ENCODE measurements around the gene DDI2. TPM values are rescaled to one million over a fixed set of nuclear protein-coding genes. Genes with fewer than 3 reads are reported as not detected.

The DDI2 gene
- total and polyA plus RNA-seq, 4 donors: 7.2 to 94.3 (median 24.2) TPM

DNA sequence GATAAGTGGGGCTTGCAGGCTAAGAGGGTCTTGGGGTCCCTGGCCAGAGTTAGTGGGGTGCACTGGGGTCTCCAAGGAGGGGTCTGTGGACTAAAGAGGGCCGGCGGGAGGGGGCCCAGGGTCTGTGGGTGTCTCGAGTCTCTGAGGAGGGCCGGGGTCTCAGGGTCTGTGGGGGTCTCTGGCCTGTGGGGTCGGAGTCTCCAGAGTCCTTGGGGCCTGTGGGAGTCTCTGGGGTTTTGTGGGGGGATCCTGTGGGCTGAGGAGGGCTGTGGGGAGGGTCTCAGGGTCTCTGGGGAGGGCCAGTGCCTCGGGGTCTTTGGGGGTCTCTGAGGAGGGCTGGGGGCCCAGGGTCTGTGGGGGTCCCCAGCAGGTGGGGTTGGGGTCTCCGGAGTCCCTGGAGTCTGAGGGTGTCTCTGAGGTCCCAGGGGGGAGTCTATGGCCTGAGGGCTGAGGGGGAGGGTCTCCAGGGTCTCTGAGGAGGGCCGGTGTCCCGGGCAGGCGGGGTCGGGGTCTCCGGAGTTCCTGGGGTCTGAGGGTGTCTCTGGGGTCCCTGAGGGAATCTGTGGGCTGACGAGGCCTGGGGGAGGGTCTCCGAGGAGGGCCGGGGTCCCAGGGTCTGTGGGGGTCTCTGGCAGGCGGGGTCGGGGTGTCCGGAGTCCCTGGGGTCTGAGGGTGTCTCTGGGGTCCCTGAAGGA, 66.2 kb downstream of the DDI2 start:
- WGBS, 2 donors: 41 to 56% methylated on average over 15 to 18 of the region's 18 CpGs
- TF ChIP-seq, protein P1, sequence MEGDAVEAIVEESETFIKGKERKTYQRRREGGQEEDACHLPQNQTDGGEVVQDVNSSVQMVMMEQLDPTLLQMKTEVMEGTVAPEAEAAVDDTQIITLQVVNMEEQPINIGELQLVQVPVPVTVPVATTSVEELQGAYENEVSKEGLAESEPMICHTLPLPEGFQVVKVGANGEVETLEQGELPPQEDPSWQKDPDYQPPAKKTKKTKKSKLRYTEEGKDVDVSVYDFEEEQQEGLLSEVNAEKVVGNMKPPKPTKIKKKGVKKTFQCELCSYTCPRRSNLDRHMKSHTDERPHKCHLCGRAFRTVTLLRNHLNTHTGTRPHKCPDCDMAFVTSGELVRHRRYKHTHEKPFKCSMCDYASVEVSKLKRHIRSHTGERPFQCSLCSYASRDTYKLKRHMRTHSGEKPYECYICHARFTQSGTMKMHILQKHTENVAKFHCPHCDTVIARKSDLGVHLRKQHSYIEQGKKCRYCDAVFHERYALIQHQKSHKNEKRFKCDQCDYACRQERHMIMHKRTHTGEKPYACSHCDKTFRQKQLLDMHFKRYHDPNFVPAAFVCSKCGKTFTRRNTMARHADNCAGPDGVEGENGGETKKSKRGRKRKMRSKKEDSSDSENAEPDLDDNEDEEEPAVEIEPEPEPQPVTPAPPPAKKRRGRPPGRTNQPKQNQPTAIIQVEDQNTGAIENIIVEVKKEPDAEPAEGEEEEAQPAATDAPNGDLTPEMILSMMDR (IDR thresholded peaks at IDR 0.05; ENCODE audit: control extremely low read depth, extremely low read depth): no peak
- no peaks in the 10 kb centered on the region for H3K27me3 ChIP-seq (ENCODE audit: control insufficient read depth in 3 of 3, insufficient read depth in 3 of 3, low read length in 2 of 3)
- ATAC-seq (ENCODE audit: insufficient read depth, low FRiP score) (no peak), DNase-seq (no peak)
- H3K9me3 ChIP-seq (ENCODE audit: control insufficient read depth in 4 of 4, insufficient read depth in 3 of 4, low read length in 3 of 4): no peaks in the 10 kb centered on the region
- H3K27ac ChIP-seq (ENCODE audit: low read depth in 1 of 2, low read length in 1 of 2): peak overlapping the region; percentile 96 to 99
- peaks cover 4 to 14% (median 8%) of the 10 kb centered on the region in 5 donors for H3K4me1 ChIP-seq (ENCODE audit: control insufficient read depth in 5 of 5, insufficient read depth in 5 of 5, low read length in 5 of 5)
- peak overlapping the region; percentile 90 for H3K4me3 ChIP-seq
- peak overlapping the region; percentile 80 to 95 for H3K9ac ChIP-seq (ENCODE audit: insufficient read depth in 1 of 2, low read length in 2 of 2)
- H3K36me3 ChIP-seq (ENCODE audit: control insufficient read depth in 4 of 4, insufficient read depth in 4 of 4, low read length in 4 of 4): peaks cover 0 to 2% (median 0%) of the 10 kb centered on the region in 4 donors

DNA sequence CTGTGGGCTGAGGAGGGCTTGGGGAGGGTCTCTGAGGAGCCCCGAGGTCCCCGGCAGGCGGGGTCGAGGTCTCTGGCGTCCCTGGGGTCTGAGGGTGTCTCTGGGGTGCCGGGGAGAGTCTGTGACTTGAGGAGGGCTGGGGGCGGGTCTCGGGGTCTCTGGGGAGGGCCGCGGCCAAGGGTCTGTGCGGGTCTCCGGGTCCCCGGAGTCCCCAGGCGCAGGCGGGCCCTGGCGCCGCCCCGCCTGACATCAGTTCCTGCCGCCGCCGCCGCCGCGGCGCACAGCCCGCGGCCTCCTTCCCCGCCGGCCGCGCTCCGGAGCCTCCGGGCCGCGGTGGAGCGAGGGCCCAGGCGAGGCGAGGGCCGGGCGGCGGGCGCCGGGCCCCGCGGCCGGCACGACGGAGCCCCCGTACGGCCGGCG, 66.8 kb downstream of the DDI2 start, which contains the start of gene PLEKHM2:
PLEKHM2 (plus strand) TSS at position 279 of the 420 bp plus-strand sequence. CDS start 239 bp downstream, outside the sequence.
- H3K9ac ChIP-seq (ENCODE audit: insufficient read depth in 1 of 2, low read length in 2 of 2): peak within 1 kb of the TSS; percentile 87 to 95
- TF ChIP-seq, protein P1 (IDR thresholded peaks at IDR 0.05; ENCODE audit: control extremely low read depth, extremely low read depth): no peak
- H3K4me1 ChIP-seq (ENCODE audit: control insufficient read depth in 5 of 5, insufficient read depth in 5 of 5, low read length in 5 of 5): peaks cover 4 to 14% (median 8%) of the 10 kb centered on the region in 5 donors
- no peaks in the 10 kb centered on the region for H3K27me3 ChIP-seq (ENCODE audit: control insufficient read depth in 3 of 3, insufficient read depth in 3 of 3, low read length in 2 of 3)
- peaks cover 0 to 2% (median 0%) of the 10 kb centered on the region in 4 donors for H3K36me3 ChIP-seq (ENCODE audit: control insufficient read depth in 4 of 4, insufficient read depth in 4 of 4, low read length in 4 of 4)
- DNase-seq (peak in 2 of 3 donors; percentile 55 to 71), ATAC-seq (ENCODE audit: insufficient read depth, low FRiP score) (no peak)
- H3K27ac ChIP-seq (ENCODE audit: low read depth in 1 of 2, low read length in 1 of 2): peak within 1 kb of the TSS; percentile 96 to 99
- H3K4me3 ChIP-seq: peak within 1 kb of the TSS; percentile 90
- no peaks in the 10 kb centered on the region for H3K9me3 ChIP-seq (ENCODE audit: control insufficient read depth in 4 of 4, insufficient read depth in 3 of 4, low read length in 3 of 4)
- WGBS, 2 donors: 1 to 7% methylated on average over 3 to 52 of the region's 52 CpGs

DNA sequence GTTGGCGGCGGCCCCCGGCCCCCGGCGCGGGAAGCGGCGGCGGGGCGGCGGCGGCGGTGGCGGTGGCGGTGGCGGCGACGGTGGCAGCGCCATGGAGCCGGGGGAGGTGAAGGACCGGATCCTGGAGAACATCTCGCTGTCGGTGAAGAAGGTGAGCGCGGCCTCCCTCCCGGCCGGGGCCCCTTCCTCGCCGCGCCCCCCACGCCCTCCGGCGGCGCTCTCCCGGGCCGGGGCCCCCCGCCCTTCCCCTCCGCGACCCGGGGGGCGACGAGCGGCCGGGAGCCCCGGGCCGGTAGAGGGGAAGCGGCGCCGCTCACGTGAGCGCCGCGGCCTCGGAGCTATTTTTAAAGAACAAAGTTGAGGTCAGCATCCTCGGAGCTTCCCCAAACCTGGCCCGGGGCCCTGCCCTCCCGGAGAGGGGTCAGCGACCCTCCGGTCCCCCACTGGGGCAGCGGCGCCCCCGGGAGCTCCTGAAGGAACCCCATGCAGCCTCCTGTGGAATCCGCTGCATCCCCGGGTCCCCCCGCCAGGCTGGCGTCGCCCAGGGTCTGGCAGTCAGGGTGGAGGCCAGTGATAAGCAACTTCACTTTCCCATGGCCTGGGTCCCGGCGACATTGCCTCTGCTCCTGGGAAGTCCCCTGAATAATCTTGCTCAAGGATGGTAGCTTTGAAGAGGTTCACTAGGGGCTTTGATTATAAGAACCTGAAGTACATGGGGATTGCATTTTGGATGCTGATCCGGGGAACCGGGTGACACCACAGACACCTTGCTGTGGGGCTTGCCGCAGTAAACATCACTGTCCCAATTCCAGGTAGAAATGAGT, 67.4 kb downstream of the DDI2 start:
- Histone ChIP-seq H3K27ac (ENCODE audit: low read depth in 1 of 2, low read length in 1 of 2) (peak overlapping the region; percentile 95 to 99), H3K9me3 (ENCODE audit: control insufficient read depth in 4 of 4, insufficient read depth in 3 of 4, low read length in 3 of 4) (no peaks in the 10 kb centered on the region), H3K4me3 (peak overlapping the region; percentile 90), H3K36me3 (ENCODE audit: control insufficient read depth in 4 of 4, insufficient read depth in 4 of 4, low read length in 4 of 4) (peaks cover 0 to 3% (median 1%) of the 10 kb centered on the region in 4 donors), H3K4me1 (ENCODE audit: control insufficient read depth in 5 of 5, insufficient read depth in 5 of 5, low read length in 5 of 5) (peaks cover 4 to 14% (median 8%) of the 10 kb centered on the region in 5 donors), H3K27me3 (ENCODE audit: control insufficient read depth in 3 of 3, insufficient read depth in 3 of 3, low read length in 2 of 3) (no peaks in the 10 kb centered on the region), H3K9ac (ENCODE audit: insufficient read depth in 1 of 2, low read length in 2 of 2) (peak overlapping the region; percentile 72 to 87)
- WGBS, 2 donors: 1 to 2% methylated on average over 19 to 71 of the region's 72 CpGs
- DNase-seq (peak; percentile 46 to 71 (median 61)), ATAC-seq (ENCODE audit: insufficient read depth, low FRiP score) (no peak)
- TF ChIP-seq, protein P1 (IDR thresholded peaks at IDR 0.05; ENCODE audit: control extremely low read depth, extremely low read depth): no peak
